Small intestine (tissue), 7 donors: ENCODE results near the gene RGS10. TPM values are rescaled to one million over a fixed set of nuclear protein-coding genes. Genes with fewer than 3 reads are reported as not detected.

Experiments used
- DNase-seq, 2 donors: peaks; one replicate each; pipeline versions ENCODE4 v3.0.0 to v3.0.0-alpha.2; 2013
- FAIRE-seq: peaks from 2 replicates; lab custom pipeline; 2012; peaks lifted over from hg19 to GRCh38; lab: Jason Lieb, UNC
- H3K27ac ChIP-seq, 3 donors: one replicate each; pipeline ENCODE4 v1.5.1; 2013; ENCODE audit warnings: low read length in 2 of 3, mild to moderate bottlenecking in 2 of 3, control low read depth in 1 of 3, inconsistent platforms in 1 of 3, low read depth in 1 of 3, moderate library complexity in 1 of 3
- H3K27me3 ChIP-seq, 3 donors: one replicate each; pipeline ENCODE4 v1.6.1; 2013; ENCODE audit warnings: low read length in 3 of 3, inconsistent platforms in 1 of 3; ENCODE audit not compliant: control insufficient read depth in 3 of 3, insufficient read depth in 3 of 3
- H3K36me3 ChIP-seq, 3 donors: one replicate each; pipeline ENCODE4 v1.6.1; 2013; ENCODE audit warnings: low read length in 3 of 3, inconsistent platforms in 1 of 3, low read depth in 1 of 3, mild to moderate bottlenecking in 1 of 3, moderate library complexity in 1 of 3; ENCODE audit not compliant: control insufficient read depth in 3 of 3, insufficient read depth in 2 of 3
- H3K4me1 ChIP-seq, 3 donors: one replicate each; pipeline ENCODE4 v1.6.1; 2013; ENCODE audit warnings: low read length in 2 of 3, inconsistent platforms in 1 of 3, low read depth in 1 of 3, mild to moderate bottlenecking in 1 of 3, moderate library complexity in 1 of 3; ENCODE audit not compliant: control insufficient read depth in 3 of 3, insufficient read depth in 2 of 3
- H3K4me3 ChIP-seq, 3 donors: one replicate each; pipeline ENCODE4 v1.5.1; 2013; ENCODE audit warnings: low read length in 3 of 3, control low read depth in 1 of 3, inconsistent platforms in 1 of 3, low read depth in 1 of 3, mild to moderate bottlenecking in 1 of 3, moderate library complexity in 1 of 3
- H3K9me3 ChIP-seq, 2 donors: one replicate each; pipeline ENCODE4 v1.6.1; 2013; ENCODE audit warnings: low read depth in 1 of 2, low read length in 1 of 2; ENCODE audit not compliant: control insufficient read depth in 2 of 2, insufficient read depth in 1 of 2
- WGBS, 3 donors: extraction: QIAGEN DNeasy Blood & Tissue Kit; methylation state at CpG; one replicate each; pipeline ENCODE4 v1.1.7; 2013; 5-methylcytosine and 5-hydroxymethylcytosine counted together
- polyA plus RNA-seq, 4 donors: library from polyadenylated mRNA; stranded (reverse) in 3 of 4; unstranded in 1 of 4; fragments of 200-250 nt in 3 of 4; fragments of 120-200 nt in 1 of 4; gene quantifications; one replicate each; pipeline versions ENCODE4 v1.2.1 to v1.2.3, GENCODE V29; 2013
- donor health status: healthy with polysubstance abuse.
- donor health status: control.
- donor health status: control.
- donor health status: Bipolar disorder and iron deficiency.
- donor health status: healthy.

RGS10 gene
- polyA plus RNA-seq, 4 donors, result 9.6 to 77.8 (median 41.1) TPM

DNA sequence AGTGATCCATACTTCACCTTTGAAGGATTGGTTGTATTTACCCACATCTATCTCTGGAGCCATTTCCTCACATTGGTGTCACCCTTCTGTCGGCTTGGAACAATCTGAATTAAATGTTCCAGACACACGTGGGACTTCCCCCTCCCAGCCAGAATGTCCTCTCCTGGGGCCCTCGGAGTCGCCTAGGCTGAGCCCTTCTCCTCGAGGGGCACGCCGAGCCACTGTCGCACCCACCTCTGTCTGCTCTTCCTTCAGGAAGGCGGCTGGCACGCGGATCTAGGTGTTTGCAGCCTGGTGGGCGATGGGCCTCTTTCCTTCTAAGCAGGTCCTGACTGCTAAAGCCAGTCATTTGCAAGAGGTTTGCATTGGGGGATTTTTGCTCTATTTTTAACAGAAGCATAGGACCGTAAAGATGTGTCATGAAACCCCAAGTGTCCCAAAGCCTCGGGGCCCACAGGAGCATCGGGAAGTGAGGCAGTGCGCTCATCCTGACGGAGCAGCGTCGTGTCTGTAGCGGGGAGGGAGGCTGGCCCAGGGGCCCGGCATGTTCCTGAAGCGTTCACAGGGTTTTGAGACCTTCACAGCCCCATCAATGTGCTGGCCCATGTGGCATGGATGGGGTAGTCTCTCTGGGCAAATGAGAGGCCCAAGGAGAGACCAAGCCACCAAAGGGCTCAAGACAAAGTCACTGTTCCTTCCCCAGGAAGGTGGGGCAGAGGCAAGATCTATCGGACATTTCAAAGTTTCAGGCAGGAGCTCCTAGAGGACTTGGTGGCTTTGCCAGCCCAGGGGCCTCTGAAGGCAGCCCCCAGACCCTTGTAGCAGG, 86.7 kb downstream of the RGS10 start:
- FAIRE-seq, result no peak
- Histone ChIP-seq H3K36me3 (peaks cover 0 to 74% (median 0%) of the 10 kb centered on the region in 3 donors), H3K27ac (no peak overlapping the region), H3K27me3 (no peaks in the 10 kb centered on the region), H3K9me3 (no peaks in the 10 kb centered on the region), H3K4me1 (no peaks in the 10 kb centered on the region), H3K4me3 (no peak overlapping the region)
- DNase-seq, result no peak
- WGBS, 3 donors, result 86 to 94% (median 92%) methylated on average over 23 of the region's 23 CpGs

DNA sequence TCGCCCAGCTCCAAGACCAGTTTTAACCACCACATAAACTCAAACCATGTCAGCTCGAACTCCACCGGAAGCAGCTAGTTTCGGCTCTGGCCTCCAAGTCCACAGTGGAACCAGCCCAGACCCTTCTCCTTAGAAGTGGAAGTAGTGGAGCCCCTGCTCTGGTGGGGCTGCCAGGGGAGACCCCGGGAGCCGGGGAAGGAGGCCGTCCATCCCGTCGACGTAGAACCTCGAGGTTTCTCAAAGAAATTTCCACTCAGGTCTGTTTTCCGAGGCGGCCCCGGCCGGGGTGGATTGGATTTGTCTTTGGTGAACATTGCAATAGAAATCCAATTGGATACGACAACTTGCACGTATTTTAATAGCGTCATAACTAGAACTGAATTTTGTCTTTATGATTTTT, 87.5 kb downstream of the RGS10 start:
- Histone ChIP-seq H3K27me3 (no peaks in the 10 kb centered on the region), H3K27ac (no peak overlapping the region), H3K4me3 (no peak overlapping the region), H3K36me3 (peaks cover 0 to 79% (median 0%) of the 10 kb centered on the region in 3 donors), H3K9me3 (no peaks in the 10 kb centered on the region), H3K4me1 (no peaks in the 10 kb centered on the region)
- 93 to 97% (median 95%) methylated on average over 18 of the region's 18 CpGs for WGBS, 3 donors
- DNase-seq (no peak), FAIRE-seq (no peak)

DNA sequence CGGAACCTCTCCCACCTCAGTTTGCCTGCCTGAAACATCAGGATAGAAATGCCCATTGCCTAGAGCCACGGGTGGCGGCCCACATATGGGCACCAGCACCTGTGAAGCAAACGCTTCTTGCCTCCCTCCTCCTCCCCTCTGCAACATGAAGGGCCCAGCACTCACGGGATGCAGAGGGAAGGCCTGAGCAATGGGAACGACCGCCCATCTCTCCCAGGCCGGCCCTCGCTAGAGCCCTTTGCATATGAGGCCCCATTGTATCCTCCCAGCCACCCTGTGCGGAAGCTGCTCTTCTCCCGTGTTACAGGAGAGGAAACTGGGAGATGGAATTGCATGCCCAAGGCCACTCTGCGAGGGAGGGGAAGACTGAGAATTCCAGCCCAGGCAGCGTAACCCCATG, 88.2 kb downstream of the RGS10 start:
- FAIRE-seq, result no peak
- H3K36me3 ChIP-seq, result peaks cover 0 to 81% (median 0%) of the 10 kb centered on the region in 3 donors

DNA sequence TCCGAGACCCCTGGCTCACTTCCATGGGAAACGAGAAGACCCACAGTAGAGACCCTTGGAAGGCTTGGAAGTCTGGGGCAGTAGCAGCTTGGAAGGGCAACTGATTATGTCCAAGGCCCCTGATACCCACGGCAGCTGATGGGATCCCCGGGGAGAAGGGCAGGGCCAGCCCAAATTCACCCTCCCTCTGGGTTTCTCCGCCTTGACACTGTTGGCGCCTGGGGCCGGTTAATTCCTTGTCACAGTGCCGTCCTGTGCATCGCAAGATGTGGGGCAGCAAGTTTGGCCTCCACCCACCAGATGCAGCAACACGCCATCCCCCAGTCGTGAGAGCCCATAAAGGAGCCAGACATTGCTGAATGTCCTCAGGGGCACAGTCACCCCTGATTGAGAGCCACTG, 89.2 kb downstream of the RGS10 start:
- Histone ChIP-seq H3K4me3 (no peak overlapping the region), H3K27me3 (no peaks in the 10 kb centered on the region), H3K4me1 (no peaks in the 10 kb centered on the region), H3K9me3 (no peaks in the 10 kb centered on the region), H3K27ac (no peak overlapping the region), H3K36me3 (peaks cover 0 to 82% (median 0%) of the 10 kb centered on the region in 3 donors)
- WGBS, 3 donors, result 78 to 93% (median 90%) methylated on average over 11 of the region's 11 CpGs
- no peak for FAIRE-seq
- no peak for DNase-seq

More for the DNA sequence above, 88.2 kb downstream of the RGS10 start:
- Histone ChIP-seq H3K4me3 (no peak overlapping the region), H3K9me3 (no peaks in the 10 kb centered on the region), H3K4me1 (no peaks in the 10 kb centered on the region), H3K27ac (no peak overlapping the region), H3K27me3 (no peaks in the 10 kb centered on the region)
- 89 to 92% (median 92%) methylated on average over 13 of the region's 13 CpGs for WGBS, 3 donors
- DNase-seq, result no peak

DNA sequence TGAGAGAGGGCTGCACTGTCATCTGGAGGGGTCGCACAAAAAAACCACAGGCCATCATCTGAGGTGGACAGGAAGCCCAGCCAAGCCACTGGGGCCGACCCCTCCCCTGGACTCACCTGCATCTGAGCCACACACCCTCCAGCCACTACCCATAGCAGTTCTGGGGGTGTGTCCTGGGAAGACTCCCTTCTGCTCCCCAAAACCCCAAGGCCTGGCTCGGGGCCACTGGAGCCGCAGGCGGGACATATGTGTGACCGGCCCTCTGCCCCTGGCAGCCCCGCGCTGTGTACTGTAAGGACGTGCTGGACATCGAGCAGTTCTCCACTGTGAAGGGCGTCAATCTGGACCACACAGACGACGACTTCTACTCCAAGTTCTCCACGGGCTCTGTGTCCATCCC, 90.1 kb downstream of the RGS10 start:
- WGBS, 3 donors, result 92 to 95% (median 93%) methylated on average over 13 to 14 of the region's 14 CpGs
- DNase-seq, result no peak
- H3K9me3 ChIP-seq, result no peaks in the 10 kb centered on the region
- FAIRE-seq, result no peak
- H3K36me3 ChIP-seq, result peaks cover 0 to 84% (median 0%) of the 10 kb centered on the region in 3 donors
- no peak overlapping the region for H3K27ac ChIP-seq
- H3K4me1 ChIP-seq, result no peaks in the 10 kb centered on the region
- H3K27me3 ChIP-seq, result no peaks in the 10 kb centered on the region
- H3K4me3 ChIP-seq, result no peak overlapping the region

DNA sequence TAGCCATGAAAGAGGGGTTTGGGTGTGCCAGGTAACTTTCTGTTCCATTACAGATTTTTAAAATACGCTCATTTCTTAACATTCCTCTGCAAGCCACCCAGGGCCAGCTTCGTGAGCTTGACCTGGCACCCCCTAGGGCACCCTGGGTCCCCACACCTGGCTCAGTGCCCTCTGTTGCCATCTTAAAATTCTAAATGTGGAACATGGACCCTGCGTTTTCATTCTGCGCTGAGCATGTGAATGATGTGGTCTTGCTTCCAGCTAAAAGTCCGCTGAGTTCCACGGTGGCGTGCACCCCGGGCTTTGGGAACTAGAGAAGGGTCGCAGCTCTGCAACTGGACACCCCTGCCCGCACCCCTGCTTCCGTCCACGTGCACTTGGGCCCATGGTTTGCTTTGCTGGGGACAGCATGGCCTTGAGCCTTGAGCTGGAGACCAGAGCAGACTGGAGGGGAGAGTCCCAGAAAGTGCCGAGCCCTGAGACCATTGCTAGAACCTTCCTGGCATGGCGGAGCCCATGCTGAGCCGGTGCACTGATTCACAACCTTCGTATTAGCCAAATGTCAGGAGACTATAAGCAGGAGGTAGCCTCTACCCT, 91.1 kb downstream of the RGS10 start:
- no peak for FAIRE-seq
- peaks cover 0 to 87% (median 0%) of the 10 kb centered on the region in 3 donors for H3K36me3 ChIP-seq
- 92 to 97% (median 93%) methylated on average over 16 of the region's 16 CpGs for WGBS, 3 donors
- H3K9me3 ChIP-seq, result no peaks in the 10 kb centered on the region
- DNase-seq, result no peak
- no peaks in the 10 kb centered on the region for H3K4me1 ChIP-seq
- no peak overlapping the region for H3K27ac ChIP-seq
- no peak overlapping the region for H3K4me3 ChIP-seq
- no peaks in the 10 kb centered on the region for H3K27me3 ChIP-seq

DNA sequence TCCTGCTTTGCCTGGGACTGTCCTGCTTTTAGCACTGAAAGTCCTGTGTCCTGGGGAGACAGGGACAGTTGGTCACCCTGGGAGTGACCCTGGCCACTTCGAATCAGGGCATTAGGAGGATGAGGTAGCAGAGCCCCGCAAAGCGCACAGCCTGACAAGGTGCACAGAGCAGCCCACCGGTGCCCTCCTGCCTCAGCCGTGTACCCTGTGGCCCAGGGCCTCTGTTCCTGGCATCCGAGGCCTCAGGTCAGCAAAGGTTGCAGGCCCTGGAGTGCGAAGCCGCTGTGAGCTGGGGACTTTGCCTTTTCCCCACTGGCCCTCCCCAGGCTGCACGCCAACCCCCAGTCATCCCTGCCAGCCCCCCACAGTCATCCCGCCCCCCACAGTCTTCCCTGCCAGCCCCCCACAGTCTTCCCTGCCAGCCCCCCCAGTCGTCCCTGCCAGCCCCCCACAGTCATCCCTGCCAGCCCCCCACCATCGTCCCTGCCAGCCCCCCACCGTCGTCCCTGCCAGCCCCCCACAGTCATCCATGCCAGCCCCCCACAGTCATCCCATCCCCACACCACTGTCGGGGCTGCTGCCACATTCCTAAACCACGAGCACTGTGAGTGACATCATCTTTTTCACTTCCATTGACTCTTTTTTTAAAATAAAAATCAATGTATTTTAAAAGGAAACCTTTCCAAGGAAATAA, 91.8 kb downstream of the RGS10 start:
- FAIRE-seq (no peak), DNase-seq (no peak)
- H3K9me3 ChIP-seq, result no peaks in the 10 kb centered on the region
- H3K27me3 ChIP-seq, result no peaks in the 10 kb centered on the region
- peaks cover 0 to 86% (median 0%) of the 10 kb centered on the region in 3 donors for H3K36me3 ChIP-seq
- 82 to 87% (median 86%) methylated on average over 13 to 16 of the region's 16 CpGs for WGBS, 3 donors
- no peak overlapping the region for H3K4me3 ChIP-seq
- no peaks in the 10 kb centered on the region for H3K4me1 ChIP-seq
- no peak overlapping the region for H3K27ac ChIP-seq
